Erythroblast (primary cell): ENCODE measurements around the gene MEGF11.

Experiments used
- GATA1 ChIP-seq: IDR thresholded peaks from 2 replicates; pipeline ENCODE4 v1.6.1; 2011; ENCODE audit warnings: low read depth, mild to moderate bottlenecking, control low read depth, low read length, moderate library complexity
- POLR2A ChIP-seq: IDR thresholded peaks from 2 replicates; pipeline ENCODE4 v1.6.1; 2011; ENCODE audit warnings: mild to moderate bottlenecking, low read length

GRCh38 chr15:66096688-66097058 is 156.9 kb downstream of the MEGF11 start:
- TF ChIP-seq POLR2A = no peak
- TF ChIP-seq GATA1 = no peak
